Motor neuron (in vitro differentiated cells): ENCODE measurements around the gene ARHGEF10L. TPM values are rescaled to one million over a fixed set of nuclear protein-coding genes. Genes with fewer than 3 reads are reported as not detected.
A peak's percentile ranks its signal among the peaks of the same experiment; 100 is the strongest.

Experiments
- ATAC-seq, 8 experiments: fragments of 200-7000 bp; cut with Tn5 transposase; replicated peaks in 6 of 8; 2 replicates each; pipeline ENCODE4 v1.8.0; 2021; ENCODE audit warnings: mild to moderate bottlenecking in 8 of 8, moderate library complexity in 8 of 8
- H3K27ac ChIP-seq, 2 donors: fragments of 250-450 bp; sonication (Bioruptor Pico); 2 replicates each; pipeline ENCODE4 v1.9.0; 2021; ENCODE audit warnings: antibody characterized with exemption in 2 of 2, mild to moderate bottlenecking in 2 of 2, moderate library complexity in 1 of 2
- H3K4me1 ChIP-seq, 2 donors: fragments of 250-450 bp; sonication (Bioruptor Pico); replicated peaks in 1 of 2; 2 replicates each; pipeline ENCODE4 v1.6.1; 2021; ENCODE audit warnings: antibody characterized with exemption in 2 of 2, mild to moderate bottlenecking in 2 of 2, moderate library complexity in 1 of 2
- H3K4me3 ChIP-seq, 5 donors: fragments of 250-450 bp; sonication (Bioruptor Pico); 2 replicates each; pipeline ENCODE4 v1.9.0; 2021; ENCODE audit warnings: antibody characterized with exemption in 5 of 5, mild to moderate bottlenecking in 5 of 5, moderate library complexity in 4 of 5
- WGBS, 10 experiments: fragments of 450-650 bp; shearing (Covaris generic); methylation state at CpG; one replicate each; pipeline ENCODE4 v1.0.0; 2022; 5-methylcytosine and 5-hydroxymethylcytosine counted together
- in situ Hi-C, 9 experiments: fragments of 400-800 bp; cut with MboI; loops; one replicate each; pipeline ENCODE4 v1.15.0; 2021; ENCODE audit warnings: low sequenced_read_pairs in 9 of 9, low pct_unique_long_range_greater_than_20kb in 2 of 9; ENCODE audit not compliant: unreplicated experiment in 9 of 9
- total RNA-seq, 8 experiments: library from RNA; unstranded; fragments of 300-600 nt; gene quantifications; 2 replicates each; pipeline versions ENCODE4 v1.2.3 to v1.2.4, GENCODE V29; 2022

The ARHGEF10L gene
- total RNA-seq, 8 experiments from 2014 or later = 2.5 to 41.4 (median 26.1) TPM

- Histone ChIP-seq H3K4me1 (peaks cover 23 to 41% of the 10 kb centered on the region in 2 donors), H3K27ac (no peak overlapping the region), H3K4me3 (no peak overlapping the region)
- 45 to 88% (median 63%) methylated on average over 3 to 10 of the region's 11 CpGs; no CpG with 5 or more reads in 2 of the 10 experiments for WGBS, 10 experiments
- in situ Hi-C loops = no loop called here
- ATAC-seq = peak in 1 of 8 experiments; percentile 56
These were observed 42.8 kb downstream of the ARHGEF10L start for GRCh38 chr1:17582124-17582774.

GRCh38 chr1:17584539-17584938 lies 45.0 kb downstream of the ARHGEF10L start:
- Histone ChIP-seq H3K4me1 (peaks cover 34 to 61% of the 10 kb centered on the region in 2 donors), H3K4me3 (no peak overlapping the region), H3K27ac (no peak overlapping the region)
- ATAC-seq = no peak
- 86 to 100% (median 97%) methylated on average over 2 to 9 of the region's 10 CpGs; no CpG with 5 or more reads in 1 of the 10 experiments for WGBS, 10 experiments
- in situ Hi-C loops = no loop called here

- 60 to 98% (median 90%) methylated on average over 1 to 9 of the region's 9 CpGs; no CpG with 5 or more reads in 2 of the 10 experiments for WGBS, 10 experiments
- H3K4me1 ChIP-seq = peaks cover 25 to 52% of the 10 kb centered on the region in 2 donors
- in situ Hi-C loops = no loop called here
- no peak overlapping the region for H3K27ac ChIP-seq
- H3K4me3 ChIP-seq = no peak overlapping the region
- no peak for ATAC-seq
These were observed 45.9 kb downstream of the ARHGEF10L start for GRCh38 chr1:17585266-17585987.

- peak in 2 of 8 experiments; percentile 41 to 56 for ATAC-seq
- Histone ChIP-seq H3K27ac (no peak overlapping the region), H3K4me1 (peaks cover 17 to 45% of the 10 kb centered on the region in 2 donors), H3K4me3 (no peak overlapping the region)
- WGBS, 10 experiments = 10 to 100% (median 77%) methylated on average over 1 to 9 of the region's 10 CpGs; no CpG with 5 or more reads in 1 of the 10 experiments
- in situ Hi-C loops = no loop called here
These were observed 46.9 kb downstream of the ARHGEF10L start for GRCh38 chr1:17586172-17586964.

GRCh38 chr1:17587693-17588047 lies 48.2 kb downstream of the ARHGEF10L start:
- in situ Hi-C loops = no loop called here
- Histone ChIP-seq H3K4me3 (no peak overlapping the region), H3K4me1 (peaks cover 13 to 34% of the 10 kb centered on the region in 2 donors), H3K27ac (peak overlapping the region in 1 of 2 donors; percentile 80)
- peak in 4 of 8 experiments; percentile 15 to 73 (median 48) for ATAC-seq
- WGBS, 10 experiments = 86 to 100% (median 96%) methylated on average over 1 to 3 of the region's 3 CpGs; no CpG with 5 or more reads in 7 of the 10 experiments

- in situ Hi-C loops = no loop called here
- Histone ChIP-seq H3K4me1 (peaks cover 13 to 33% of the 10 kb centered on the region in 2 donors), H3K4me3 (no peak overlapping the region), H3K27ac (peak overlapping the region; percentile 61 to 80)
- ATAC-seq = peak; percentile 75 to 98 (median 96)
- WGBS, 10 experiments = 20 to 40% (median 39%) methylated on average over 2 to 6 of the region's 13 CpGs; no CpG with 5 or more reads in 7 of the 10 experiments
These were observed 48.8 kb downstream of the ARHGEF10L start for GRCh38 chr1:17588048-17588871.

GRCh38 chr1:17591814-17592430 lies 52.4 kb downstream of the ARHGEF10L start:
- no peak for ATAC-seq
- no peak overlapping the region for H3K4me3 ChIP-seq
- in situ Hi-C loops = loop anchor here in 1 of 9 experiments (10.0 kb wide), 1 partner anchor 87 kb away; no protein-coding TSS in a partner anchor
- H3K4me1 ChIP-seq = peaks cover 24 to 35% of the 10 kb centered on the region in 2 donors
- 79 to 84% (median 80%) methylated on average over 1 to 7 of the region's 7 CpGs; no CpG with 5 or more reads in 6 of the 10 experiments for WGBS, 10 experiments
- no peak overlapping the region for H3K27ac ChIP-seq

GRCh38 chr1:17594026-17594425 lies 54.5 kb downstream of the ARHGEF10L start:
- Histone ChIP-seq H3K4me1 (peaks cover 21 to 23% of the 10 kb centered on the region in 2 donors), H3K4me3 (no peak overlapping the region), H3K27ac (no peak overlapping the region)
- 61 to 100% (median 96%) methylated on average over 3 to 4 of the region's 5 CpGs; no CpG with 5 or more reads in 5 of the 10 experiments for WGBS, 10 experiments
- ATAC-seq = no peak
- in situ Hi-C loops = loop anchor here in 1 of 9 experiments (10.0 kb wide), 1 partner anchor 89 kb away; no protein-coding TSS in a partner anchor

- in situ Hi-C loops = loop anchor here in 1 of 9 experiments (10.0 kb wide), 1 partner anchor 90 kb away; no protein-coding TSS in a partner anchor
- ATAC-seq = peak in 3 of 8 experiments; percentile 41 to 77 (median 72)
- Histone ChIP-seq H3K4me1 (peaks cover 18 to 23% of the 10 kb centered on the region in 2 donors), H3K27ac (no peak overlapping the region), H3K4me3 (no peak overlapping the region)
- WGBS, 10 experiments = 3 to 90% (median 77%) methylated on average over 1 to 6 of the region's 8 CpGs
These were observed 55.4 kb downstream of the ARHGEF10L start for GRCh38 chr1:17594690-17595601.

- H3K27ac ChIP-seq = no peak overlapping the region
- ATAC-seq = no peak
- peaks cover 18 to 23% of the 10 kb centered on the region in 2 donors for H3K4me1 ChIP-seq
- in situ Hi-C loops = loop anchor here in 1 of 9 experiments (10.0 kb wide), 1 partner anchor 91 kb away; no protein-coding TSS in a partner anchor
- H3K4me3 ChIP-seq = no peak overlapping the region
- 60 to 82% methylated on average over 1 to 3 of the region's 10 CpGs; no CpG with 5 or more reads in 8 of the 10 experiments for WGBS, 10 experiments
These were observed 56.1 kb downstream of the ARHGEF10L start for GRCh38 chr1:17595602-17595925.

GRCh38 chr1:17596186-17596585 lies 56.7 kb downstream of the ARHGEF10L start:
- WGBS, 10 experiments = 60 to 93% (median 85%) methylated on average over 1 to 9 of the region's 9 CpGs; no CpG with 5 or more reads in 5 of the 10 experiments

More at GRCh38 chr1:17596186-17596585, 56.7 kb downstream of the ARHGEF10L start:
- H3K4me1 ChIP-seq = peaks cover 18 to 23% of the 10 kb centered on the region in 2 donors
- no peak overlapping the region for H3K4me3 ChIP-seq
- in situ Hi-C loops = loop anchor here in 1 of 9 experiments (10.0 kb wide), 1 partner anchor 91 kb away; no protein-coding TSS in a partner anchor
- peak overlapping the region in 1 of 2 donors; percentile 57 for H3K27ac ChIP-seq
- ATAC-seq = peak in 2 of 8 experiments; percentile 20 to 28
